ENCODE results near the gene FOXO3. TPM values are rescaled to one million over a fixed set of nuclear protein-coding genes. Genes with fewer than 3 reads are reported as not detected.

The FOXO3 gene
- total and polyA plus RNA-seq, 3 donors from 2014 or later, result 27.5 to 112 (median 81.5) TPM

DNA sequence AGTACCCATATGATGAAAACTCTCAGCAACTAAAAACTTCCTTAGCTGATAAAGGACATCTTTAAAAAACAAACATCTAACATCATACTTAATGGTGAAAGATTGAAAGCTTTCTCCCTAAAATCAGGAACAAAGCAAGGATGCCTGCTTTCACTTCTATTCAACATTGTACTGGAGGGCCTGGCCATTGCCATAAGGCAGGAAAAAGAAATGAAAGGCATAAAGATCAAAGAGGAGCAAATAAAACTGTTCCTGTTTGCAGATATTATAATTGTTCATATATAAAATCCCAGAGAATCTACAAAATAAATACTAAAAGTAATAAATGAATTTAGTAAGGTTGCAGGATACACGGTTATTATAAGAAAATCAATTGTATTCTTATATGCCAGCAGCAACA lies 162.9 kb downstream of the FOXO3 start:
- DNase-seq, result no peak
- intact Hi-C loops (cut with DNase I; ENCODE audit: low total_unique reads), result no loop called here
- TF ChIP-seq POLR2A (IDR thresholded peaks at IDR 0.05), result no peak
- TF ChIP-seq, protein P1, sequence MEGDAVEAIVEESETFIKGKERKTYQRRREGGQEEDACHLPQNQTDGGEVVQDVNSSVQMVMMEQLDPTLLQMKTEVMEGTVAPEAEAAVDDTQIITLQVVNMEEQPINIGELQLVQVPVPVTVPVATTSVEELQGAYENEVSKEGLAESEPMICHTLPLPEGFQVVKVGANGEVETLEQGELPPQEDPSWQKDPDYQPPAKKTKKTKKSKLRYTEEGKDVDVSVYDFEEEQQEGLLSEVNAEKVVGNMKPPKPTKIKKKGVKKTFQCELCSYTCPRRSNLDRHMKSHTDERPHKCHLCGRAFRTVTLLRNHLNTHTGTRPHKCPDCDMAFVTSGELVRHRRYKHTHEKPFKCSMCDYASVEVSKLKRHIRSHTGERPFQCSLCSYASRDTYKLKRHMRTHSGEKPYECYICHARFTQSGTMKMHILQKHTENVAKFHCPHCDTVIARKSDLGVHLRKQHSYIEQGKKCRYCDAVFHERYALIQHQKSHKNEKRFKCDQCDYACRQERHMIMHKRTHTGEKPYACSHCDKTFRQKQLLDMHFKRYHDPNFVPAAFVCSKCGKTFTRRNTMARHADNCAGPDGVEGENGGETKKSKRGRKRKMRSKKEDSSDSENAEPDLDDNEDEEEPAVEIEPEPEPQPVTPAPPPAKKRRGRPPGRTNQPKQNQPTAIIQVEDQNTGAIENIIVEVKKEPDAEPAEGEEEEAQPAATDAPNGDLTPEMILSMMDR (IDR thresholded peaks at IDR 0.05), result no peak
- Histone ChIP-seq H3K4me3 (no peak overlapping the region), H3K36me3 (ENCODE audit: low read depth, missing control alignments) (no peaks in the 10 kb centered on the region), H3K27me3 (no peaks in the 10 kb centered on the region), H3K4me1 (peaks cover 7% of the 10 kb centered on the region), H3K27ac (no peak overlapping the region), H3K9me3 (no peaks in the 10 kb centered on the region)
- 94 to 96% methylated on average over 1 of the region's 1 CpG for WGBS, 2 donors

DNA sequence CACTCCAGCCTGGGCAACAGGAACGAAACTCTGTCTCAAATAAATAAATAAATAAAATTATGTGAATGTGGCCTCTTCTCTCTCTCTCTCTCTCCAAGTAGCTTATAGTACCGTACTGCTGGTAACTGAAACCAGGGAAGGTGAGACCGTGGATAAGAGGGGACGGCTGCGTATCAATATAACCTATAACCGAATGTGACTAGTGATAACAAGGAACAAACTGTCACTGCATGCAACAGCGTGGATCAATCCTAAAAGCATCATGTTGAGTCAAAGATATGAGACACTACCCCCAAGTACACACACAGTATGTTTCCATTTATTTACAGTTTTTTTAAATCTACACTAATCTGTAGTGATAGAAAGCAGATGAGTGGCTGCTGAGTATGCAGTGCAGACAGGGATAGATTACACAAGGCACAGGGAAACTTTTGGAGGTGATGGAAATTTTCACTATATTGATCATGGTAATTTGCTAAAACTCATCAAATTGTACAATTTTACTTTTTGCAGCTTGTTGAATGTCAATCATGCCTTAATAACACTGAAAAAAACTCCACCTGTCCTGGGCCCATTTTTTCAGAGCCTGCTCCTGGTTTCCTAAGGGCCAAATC lies 166.1 kb downstream of the FOXO3 start:
- TF ChIP-seq, protein P1 (IDR thresholded peaks at IDR 0.05), result no peak
- TF ChIP-seq POLR2A (IDR thresholded peaks at IDR 0.05), result no peak
- Histone ChIP-seq H3K4me3 (no peak overlapping the region), H3K27me3 (no peaks in the 10 kb centered on the region), H3K4me1 (peaks cover 3% of the 10 kb centered on the region), H3K9me3 (no peaks in the 10 kb centered on the region), H3K27ac (no peak overlapping the region), H3K36me3 (ENCODE audit: low read depth, missing control alignments) (no peaks in the 10 kb centered on the region)
- no peak for DNase-seq
- intact Hi-C loops (cut with DNase I; ENCODE audit: low total_unique reads), result no loop called here
- whole genome bisulfite sequencing, 2 donors, result 82 to 88% methylated on average over 7 of the region's 7 CpGs

DNA sequence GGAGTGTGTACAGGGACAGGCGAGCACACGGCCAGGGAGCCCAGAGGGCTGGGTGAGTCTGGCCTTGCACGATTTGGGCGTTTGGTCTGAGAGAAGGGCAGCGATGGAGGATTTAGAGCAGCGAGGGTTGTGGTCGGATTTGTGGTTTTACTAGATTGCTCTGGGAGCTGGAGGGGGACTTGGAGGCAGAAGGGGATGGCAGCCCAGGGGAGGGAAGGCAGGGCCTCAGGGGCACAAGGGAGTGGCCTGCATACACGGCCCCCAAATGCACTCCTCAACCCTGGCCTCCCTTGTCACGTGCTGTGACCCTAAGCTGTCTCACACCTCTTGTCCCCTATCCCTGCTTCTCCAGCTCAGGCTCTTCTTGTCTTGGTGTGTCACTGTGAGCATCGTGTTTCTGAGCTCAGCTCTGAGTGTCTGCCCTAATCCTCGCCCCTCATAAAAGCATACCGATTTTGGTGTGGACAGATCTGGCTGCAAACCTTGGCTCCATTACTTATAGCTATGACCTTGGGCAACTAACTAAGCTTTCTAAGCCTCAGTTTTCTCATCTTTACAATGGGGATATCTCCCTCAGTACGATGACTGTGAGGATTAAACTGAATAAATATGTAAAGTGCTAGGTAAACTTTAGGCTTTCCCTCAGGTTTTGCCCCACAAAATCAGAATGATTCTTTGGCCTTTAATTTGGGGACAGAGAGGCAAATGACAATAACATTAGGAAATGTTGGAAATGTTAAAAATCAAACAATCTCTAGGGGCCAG lies 167.4 kb downstream of the FOXO3 start:
- WGBS, 2 donors, result 88 to 93% methylated on average over 13 of the region's 13 CpGs

DNA sequence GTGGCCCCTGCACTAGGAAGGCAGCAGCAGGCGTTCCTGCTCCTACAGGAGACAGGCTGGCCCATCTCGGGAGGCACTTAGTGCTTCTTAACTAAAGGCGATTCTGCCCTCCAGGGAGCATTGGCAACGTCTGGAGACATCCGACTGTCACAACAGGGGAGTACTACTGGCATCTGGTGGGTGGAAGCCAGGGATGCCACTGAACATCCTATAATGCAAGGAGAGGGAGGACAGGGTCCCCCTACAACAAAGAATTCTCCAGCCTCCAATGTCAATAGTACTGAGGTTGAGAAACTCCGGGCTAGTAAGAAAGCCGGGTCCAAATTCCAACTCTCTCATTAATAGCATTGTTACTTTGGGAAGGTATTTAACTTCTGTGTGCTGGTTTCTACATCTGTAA lies 168.1 kb downstream of the FOXO3 start:
- H3K4me3 ChIP-seq, result no peak overlapping the region
- TF ChIP-seq, protein P1 (IDR thresholded peaks at IDR 0.05), result no peak
- no peak for TF ChIP-seq POLR2A (IDR thresholded peaks at IDR 0.05)
- WGBS, 2 donors, result 82 to 95% methylated on average over 7 of the region's 7 CpGs
- H3K27ac ChIP-seq, result no peak overlapping the region
- peaks cover 3% of the 10 kb centered on the region for H3K4me1 ChIP-seq
- intact Hi-C loops (cut with DNase I; ENCODE audit: low total_unique reads), result no loop called here
- H3K27me3 ChIP-seq, result no peaks in the 10 kb centered on the region
- no peaks in the 10 kb centered on the region for H3K9me3 ChIP-seq
- DNase-seq, result no peak
- no peaks in the 10 kb centered on the region for H3K36me3 ChIP-seq (ENCODE audit: low read depth, missing control alignments)

More for the DNA sequence above, 167.4 kb downstream of the FOXO3 start:
- no peaks in the 10 kb centered on the region for H3K9me3 ChIP-seq
- no peak overlapping the region for H3K4me3 ChIP-seq
- TF ChIP-seq, protein P1 (IDR thresholded peaks at IDR 0.05), result no peak
- no peak for TF ChIP-seq POLR2A (IDR thresholded peaks at IDR 0.05)
- H3K4me1 ChIP-seq, result peaks cover 3% of the 10 kb centered on the region
- DNase-seq, result no peak
- no peaks in the 10 kb centered on the region for H3K36me3 ChIP-seq (ENCODE audit: low read depth, missing control alignments)
- H3K27ac ChIP-seq, result no peak overlapping the region
- H3K27me3 ChIP-seq, result no peaks in the 10 kb centered on the region
- intact Hi-C loops (cut with DNase I; ENCODE audit: low total_unique reads), result no loop called here

Data from testis (tissue), 3 donors.